C4-2B (cell line): ENCODE measurements around the gene PEA15.

ENCODE experiments used
- CTCF ChIP-seq: fragments of 450-650 bp; conservative IDR thresholded peaks from 2 replicates; pipeline ENCODE4 v1.5.1; 2017; ENCODE audit warnings: mild to moderate bottlenecking
- ZFX ChIP-seq: fragments of 450-650 bp; IDR thresholded peaks from 2 replicates; pipeline ENCODE4 v1.6.1; 2017

- TF ChIP-seq CTCF (no peak), ZFX (no peak)
Observed at GRCh38 chr1:160177667-160178066, 27.5 kb upstream of the PEA15 start.
